HEK293 (cell line): Measurements from ENCODE around the gene TRAPPC2.

Experiments used
- BCL11A ChIP-seq: fragments of 450-650 bp; formaldehyde crosslinking; IDR thresholded peaks from 2 replicates; pipeline ENCODE4 v1.5.1; 2016; ENCODE audit warnings: low read depth, missing biosample characterization, missing genetic modification characterization
- HIC1 ChIP-seq: fragments of 450-650 bp; formaldehyde crosslinking; IDR thresholded peaks from 2 replicates; pipeline ENCODE4 v1.5.1; 2016; ENCODE audit warnings: missing biosample characterization, missing genetic modification characterization
- HOXD13 ChIP-seq: sonication (generic); formaldehyde crosslinking; IDR thresholded peaks from 2 replicates; pipeline ENCODE4 v1.8.0; 2022; ENCODE audit warnings: missing genetic modification reagents, borderline replicate concordance
- KLF1 ChIP-seq: fragments of 450-650 bp; formaldehyde crosslinking; IDR thresholded peaks from 2 replicates; pipeline ENCODE4 v1.5.1; 2016; ENCODE audit warnings: missing biosample characterization, missing genetic modification characterization
- KLF17 ChIP-seq: fragments of 450-650 bp; formaldehyde crosslinking; IDR thresholded peaks from 2 replicates; pipeline ENCODE4 v1.5.1; 2016; ENCODE audit warnings: missing biosample characterization, missing genetic modification characterization
- KLF7 ChIP-seq: fragments of 450-650 bp; formaldehyde crosslinking; IDR thresholded peaks from 2 replicates; pipeline ENCODE4 v1.5.1; 2016; ENCODE audit warnings: missing biosample characterization, missing genetic modification characterization, borderline replicate concordance
- KLF9 ChIP-seq: fragments of 450-650 bp; formaldehyde crosslinking; IDR thresholded peaks from 2 replicates; pipeline ENCODE4 v1.5.1; 2016; ENCODE audit warnings: missing biosample characterization, missing genetic modification characterization, low read depth
- PRDM1 ChIP-seq: fragments of 450-650 bp; formaldehyde crosslinking; IDR thresholded peaks from 2 replicates; pipeline ENCODE4; 2016; ENCODE audit warnings: missing biosample characterization, missing genetic modification characterization
- SALL2 ChIP-seq: fragments of 450-650 bp; formaldehyde crosslinking; IDR thresholded peaks from 2 replicates; pipeline ENCODE4 v1.5.0; 2017; ENCODE audit warnings: missing biosample characterization, mild to moderate bottlenecking, missing genetic modification characterization, borderline replicate concordance
- ZFHX2 ChIP-seq: fragments of 450-650 bp; formaldehyde crosslinking; conservative IDR thresholded peaks from 2 replicates; pipeline ENCODE4 v1.5.1; 2016; ENCODE audit warnings: missing biosample characterization, missing genetic modification characterization
- ZNF121 ChIP-seq: fragments of 450-650 bp; formaldehyde crosslinking; IDR thresholded peaks from 2 replicates; pipeline ENCODE4 v1.5.1; 2016; ENCODE audit warnings: missing biosample characterization, missing genetic modification characterization
- ZNF221 ChIP-seq: fragments of 450-650 bp; formaldehyde crosslinking; IDR thresholded peaks from 2 replicates; pipeline ENCODE4 v1.5.1; 2017; ENCODE audit warnings: missing biosample characterization, missing genetic modification characterization, borderline replicate concordance
- ZNF394 ChIP-seq: fragments of 450-650 bp; formaldehyde crosslinking; IDR thresholded peaks from 2 replicates; pipeline ENCODE4 v1.5.1; 2016; ENCODE audit warnings: missing biosample characterization, missing genetic modification characterization, mild to moderate bottlenecking, moderate library complexity, borderline replicate concordance
- ZNF398 ChIP-seq: fragments of 450-650 bp; formaldehyde crosslinking; IDR thresholded peaks from 2 replicates; pipeline ENCODE4 v1.5.1; 2017; ENCODE audit warnings: missing biosample characterization, missing genetic modification characterization
- ZNF423 ChIP-seq: fragments of 450-650 bp; formaldehyde crosslinking; IDR thresholded peaks from 2 replicates; pipeline ENCODE4 v1.5.1; 2016; ENCODE audit warnings: missing biosample characterization, missing genetic modification characterization
- ZNF473 ChIP-seq: fragments of 450-650 bp; formaldehyde crosslinking; IDR thresholded peaks from 2 replicates; pipeline ENCODE4 v1.5.1; 2017; ENCODE audit warnings: missing biosample characterization, missing genetic modification characterization
- ZNF521 ChIP-seq: fragments of 450-650 bp; formaldehyde crosslinking; IDR thresholded peaks from 2 replicates; pipeline ENCODE4 v1.5.1; 2017; ENCODE audit warnings: missing biosample characterization, mild to moderate bottlenecking, missing genetic modification characterization
- ZNF544 ChIP-seq: fragments of 450-650 bp; formaldehyde crosslinking; IDR thresholded peaks from 2 replicates; pipeline ENCODE4 v1.5.0; 2017; ENCODE audit warnings: missing biosample characterization, missing genetic modification characterization
- ZNF561 ChIP-seq: fragments of 450-650 bp; IDR thresholded peaks from 2 replicates; pipeline ENCODE4 v1.5.1; 2018; ENCODE audit warnings: missing biosample characterization, missing genetic modification characterization, borderline replicate concordance
- ZNF585B ChIP-seq: fragments of 450-650 bp; formaldehyde crosslinking; IDR thresholded peaks from 2 replicates; pipeline ENCODE4 v1.5.1; 2016; ENCODE audit warnings: missing biosample characterization, missing genetic modification characterization
- ZNF654 ChIP-seq: fragments of 450-650 bp; formaldehyde crosslinking; IDR thresholded peaks from 2 replicates; pipeline ENCODE4 v1.5.1; 2016; ENCODE audit warnings: low read depth, missing biosample characterization, missing genetic modification characterization
- ZNF830 ChIP-seq: fragments of 450-650 bp; IDR thresholded peaks from 2 replicates; pipeline ENCODE4 v1.5.0; 2018; ENCODE audit warnings: missing biosample characterization, missing genetic modification characterization, low read depth, mild to moderate bottlenecking, moderate library complexity
- ZSCAN30 ChIP-seq: fragments of 450-650 bp; IDR thresholded peaks from 2 replicates; pipeline ENCODE4 v1.5.1; 2018; ENCODE audit warnings: missing biosample characterization, mild to moderate bottlenecking, missing genetic modification characterization, moderate library complexity

TRAPPC2 gene

GRCh38 chrX:13688958-13689740, 45.3 kb downstream of the TRAPPC2 start, which contains the start of gene RAB9A (continued):
- TF ChIP-seq ZNF398 (tag by site-specific recombination) (peak; percentile 52), ZNF221 (tag by site-specific recombination) (no peak), ZNF585B (tag by site-specific recombination) (no peak), KLF17 (tag by site-specific recombination) (peak; percentile 59; the same call in 1 of the 2 replicates), ZNF521 (tag by site-specific recombination) (no peak), SALL2 (tag by site-specific recombination) (no peak), ZSCAN30 (tag by site-specific recombination) (no peak), ZNF654 (tag by site-specific recombination) (no peak), PRDM1 (tag by site-specific recombination) (0 out of 2 replicates have a peak, but pooled peaks have one; percentile 2), BCL11A (tag by site-specific recombination) (no peak), ZNF830 (no peak), KLF1 (tag by site-specific recombination) (peak; percentile 85), ZNF561 (tag by site-specific recombination) (peak; percentile 70; the same call in 1 of the 2 replicates), KLF9 (tag by site-specific recombination) (peak; percentile 79), ZFHX2 (tag by site-specific recombination) (peak; percentile 83), ZNF394 (tag by site-specific recombination) (peak; percentile 90), HOXD13 (no peak), ZNF473 (tag by site-specific recombination) (no peak), ZNF423 (peak; percentile 58; the same call in 1 of the 2 replicates), ZNF544 (tag by site-specific recombination) (no peak), KLF7 (tag by site-specific recombination) (0 out of 2 replicates have a peak, but pooled peaks have one; percentile 36), ZNF121 (tag by site-specific recombination) (peak; percentile 42; the same call in 1 of the 2 replicates), HIC1 (tag by site-specific recombination) (no peak)
